B cell (primary cell): Measurements from ENCODE around the gene ACAP3. TPM values are rescaled to one million over a fixed set of nuclear protein-coding genes. Genes with fewer than 3 reads are reported as not detected.

Source experiments
- ATAC-seq: fragments of 200-7000 bp; cut with Tn5 transposase; one replicate; pipeline ENCODE4 v1.10.0; 2021; ENCODE audit warnings: low read depth, mild to moderate bottlenecking, moderate number of reproducible peaks, moderate library complexity
- CTCF ChIA-PET: fragments of 350-600 bp; sonication (Branson Sonifier 250); formaldehyde crosslinking; loops from one replicate; lab custom pipeline; 2021; ENCODE audit warnings: antibody characterized with exemption, inconsistent platforms; lab: Charles Lee
- POLR2A ChIA-PET: fragments of 350-600 bp; sonication (Branson Sonifier 250); formaldehyde crosslinking; loops from one replicate; lab custom pipeline; 2021; ENCODE audit warnings: antibody characterized with exemption; lab: Charles Lee
- DNase-seq: peaks from one replicate; pipeline ENCODE4 v3.0.0; 2013
- H2AFZ ChIP-seq: 2 replicates; pipeline ENCODE4 v1.6.1; 2012; ENCODE audit warnings: mild to moderate bottlenecking, low read depth, low read length; ENCODE audit not compliant: insufficient read depth, poor library complexity, severe bottlenecking
- H3K27ac ChIP-seq, 2 donors: 1 replicate in 1 of 2; 2 replicates in 1 of 2; pipeline ENCODE4 v1.5.1; 2012 to 2013; ENCODE audit warnings: low read length in 2 of 2, mild to moderate bottlenecking in 2 of 2, moderate library complexity in 1 of 2
- H3K27me3 ChIP-seq, 4 experiments: fragments of 200-600 bp in 1 of 4; sonication (generic) in 1 of 4; replicated peaks in 1 of 4; 1 replicate in 2 of 4; 2 replicates in 2 of 4; pipeline versions ENCODE4 v1.6.1 to v1.7.0; 2013 to 2016; ENCODE audit warnings: low read length in 3 of 4, mild to moderate bottlenecking in 2 of 4, mixed read lengths in 1 of 4, moderate library complexity in 1 of 4; ENCODE audit not compliant: insufficient read depth in 4 of 4, control insufficient read depth in 3 of 4; ENCODE audit errors: control extremely low read depth in 1 of 4
- H3K36me3 ChIP-seq, 2 experiments: replicated peaks in 1 of 2; 1 replicate in 1 of 2; 2 replicates in 1 of 2; pipeline versions ENCODE4 v1.6.1 to v1.7.1; 2013; ENCODE audit warnings: low read length in 1 of 2; ENCODE audit not compliant: insufficient read depth in 2 of 2, control insufficient read depth in 1 of 2; ENCODE audit errors: control extremely low read depth in 1 of 2, extremely low read depth in 1 of 2
- H3K4me1 ChIP-seq, 2 donors: fragments of 200-600 bp in 1 of 2; sonication (generic) in 1 of 2; 1 replicate in 1 of 2; 2 replicates in 1 of 2; pipeline versions ENCODE4 v1.5.1 to v1.6.1; 2013 to 2017; ENCODE audit warnings: low read length in 2 of 2; ENCODE audit not compliant: control insufficient read depth in 2 of 2, insufficient read depth in 2 of 2
- H3K4me2 ChIP-seq: replicated peaks from 2 replicates; pipeline ENCODE3; 2012; ENCODE audit warnings: mild to moderate bottlenecking, low read depth, low read length; ENCODE audit not compliant: poor library complexity, severe bottlenecking
- H3K4me3 ChIP-seq, 5 experiments: fragments of 200-600 bp in 1 of 5; sonication (generic) in 1 of 5; 1 replicate in 3 of 5; 2 replicates in 2 of 5; pipeline versions ENCODE4 v1.5.1 to v1.7.0; 2011 to 2016; ENCODE audit warnings: low read length in 4 of 5, mild to moderate bottlenecking in 4 of 5, low read depth in 2 of 5, control low read depth in 1 of 5, moderate library complexity in 1 of 5; ENCODE audit not compliant: insufficient read depth in 1 of 5; ENCODE audit errors: control extremely low read depth in 1 of 5, extremely low read depth in 1 of 5
- H3K79me2 ChIP-seq: fragments of 200-600 bp; sonication (generic); one replicate; pipeline ENCODE4 v1.6.0; 2016; ENCODE audit warnings: low read length; ENCODE audit not compliant: control insufficient read depth, insufficient read depth
- H3K9ac ChIP-seq: fragments of 200-600 bp; sonication (generic); 2 replicates; pipeline ENCODE4 v1.6.1; 2017; ENCODE audit warnings: mild to moderate bottlenecking, low read length, moderate library complexity
- H3K9me3 ChIP-seq, 3 donors: one replicate each; pipeline versions ENCODE4 v1.6.1 to v1.7.1; 2013; ENCODE audit warnings: low read length in 2 of 3; ENCODE audit not compliant: control insufficient read depth in 2 of 3, insufficient read depth in 1 of 3; ENCODE audit errors: control extremely low read depth in 1 of 3
- H4K20me1 ChIP-seq: 2 replicates; pipeline ENCODE4 v1.6.0; 2012; ENCODE audit warnings: mild to moderate bottlenecking, low read length; ENCODE audit not compliant: insufficient read depth, control insufficient read depth, poor library complexity, severe bottlenecking
- H3K27ac Mint-ChIP-seq: one replicate; pipeline ENCODE4 v1.8.0; 2021; ENCODE audit warnings: mixed read lengths
- H3K27me3 Mint-ChIP-seq: one replicate; pipeline ENCODE4 v1.8.0; 2021; ENCODE audit warnings: mixed read lengths
- H3K4me1 Mint-ChIP-seq: one replicate; pipeline ENCODE4 v1.8.0; 2021; ENCODE audit warnings: mixed read lengths
- H3K4me3 Mint-ChIP-seq: one replicate; pipeline ENCODE4 v1.8.0; 2021; ENCODE audit warnings: mixed read lengths
- H3K9me3 Mint-ChIP-seq: one replicate; pipeline ENCODE4 v1.8.0; 2022; ENCODE audit warnings: mixed read lengths; ENCODE audit not compliant: insufficient read depth
- EZH2 ChIP-seq: IDR thresholded peaks from 2 replicates; pipeline ENCODE4 v1.6.1; 2012; ENCODE audit warnings: borderline replicate concordance, low read depth, mild to moderate bottlenecking, moderate library complexity, low read length; ENCODE audit not compliant: insufficient read depth, poor library complexity, severe bottlenecking
- WGBS: methylation state at CpG from one replicate; pipeline ENCODE4 v1.1.5; 2013; ENCODE audit warnings: missing lambda C conversion rate; ENCODE audit not compliant: insufficient coverage; 5-methylcytosine and 5-hydroxymethylcytosine counted together
- intact Hi-C: fragments of 100-400 bp; cut with micrococcal nuclease; formaldehyde crosslinking; loops from one replicate; pipeline ENCODE4 v1.10.0; 2022
- polyA plus RNA-seq: library from polyadenylated mRNA; depleted of rRNA; stranded (reverse); fragments of >200 nt; gene quantifications from 2 replicates; pipeline ENCODE4 v1.2.3, GENCODE V29; 2012
- total RNA-seq, 2 donors: library from RNA; stranded (reverse); fragments of 120-200 nt in 1 of 2; gene quantifications; 1 replicate in 1 of 2; 2 replicates in 1 of 2; pipeline versions ENCODE4 v1.2.3 to v1.2.4, GENCODE V29; 2013 to 2022
- TF ChIP-seq, protein P1 (sequence below): fragments of 200-600 bp; IDR thresholded peaks from one replicate; pipeline ENCODE4 v1.8.0; 2022; ENCODE audit warnings: antibody characterized with exemption, mild to moderate bottlenecking

The ACAP3 gene
- total and polyA plus RNA-seq, 2 donors (not counting 1 experiment from before 2014, with no cell fraction given): 40.7 to 124 TPM

DNA sequence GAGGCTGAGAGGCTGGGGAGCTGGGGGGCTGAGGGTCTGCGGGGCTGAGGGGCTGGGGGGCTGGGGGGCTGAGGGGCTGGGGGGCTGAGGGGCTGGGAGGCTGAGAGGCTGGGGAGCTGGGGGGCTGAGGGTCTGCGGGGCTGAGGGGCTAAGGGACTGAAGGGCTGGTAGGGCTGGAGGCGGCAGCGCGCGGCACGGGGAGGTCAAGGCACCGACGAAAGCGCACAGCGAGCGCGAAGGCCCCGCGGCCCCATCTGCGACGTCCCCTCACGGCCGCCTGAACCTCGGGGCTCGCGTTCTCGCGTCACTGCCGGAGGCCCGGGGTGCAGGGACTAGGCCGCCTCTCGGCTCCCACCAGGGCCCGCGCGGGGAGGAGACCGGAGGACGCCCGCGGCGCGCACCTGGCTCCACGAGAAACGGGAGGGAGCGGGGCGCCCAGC lies 16.4 kb upstream of the ACAP3 start:
- intact Hi-C loops: loop anchor here (1.0 kb wide), 4 partner anchors 16 to 208 kb away; partner anchors contain the start of genes C1orf159, DVL1, PUSL1 and UBE2J2
- no peaks in the 10 kb centered on the region for H3K27me3 Mint-ChIP-seq
- H3K4me3 Mint-ChIP-seq: peak overlapping the region; percentile 90
- under 1% methylated on average over 39 of the region's 41 CpGs for WGBS
- ATAC-seq (peak; percentile 25), DNase-seq (no peak)
- H3K27ac ChIP-seq: peak overlapping the region in 1 of 2 donors; percentile 74
- H3K9ac ChIP-seq: peak overlapping the region; percentile 95
- peaks cover 29% of the 10 kb centered on the region for H3K4me1 Mint-ChIP-seq
- TF ChIP-seq EZH2: no peak
- TF ChIP-seq, protein P1, sequence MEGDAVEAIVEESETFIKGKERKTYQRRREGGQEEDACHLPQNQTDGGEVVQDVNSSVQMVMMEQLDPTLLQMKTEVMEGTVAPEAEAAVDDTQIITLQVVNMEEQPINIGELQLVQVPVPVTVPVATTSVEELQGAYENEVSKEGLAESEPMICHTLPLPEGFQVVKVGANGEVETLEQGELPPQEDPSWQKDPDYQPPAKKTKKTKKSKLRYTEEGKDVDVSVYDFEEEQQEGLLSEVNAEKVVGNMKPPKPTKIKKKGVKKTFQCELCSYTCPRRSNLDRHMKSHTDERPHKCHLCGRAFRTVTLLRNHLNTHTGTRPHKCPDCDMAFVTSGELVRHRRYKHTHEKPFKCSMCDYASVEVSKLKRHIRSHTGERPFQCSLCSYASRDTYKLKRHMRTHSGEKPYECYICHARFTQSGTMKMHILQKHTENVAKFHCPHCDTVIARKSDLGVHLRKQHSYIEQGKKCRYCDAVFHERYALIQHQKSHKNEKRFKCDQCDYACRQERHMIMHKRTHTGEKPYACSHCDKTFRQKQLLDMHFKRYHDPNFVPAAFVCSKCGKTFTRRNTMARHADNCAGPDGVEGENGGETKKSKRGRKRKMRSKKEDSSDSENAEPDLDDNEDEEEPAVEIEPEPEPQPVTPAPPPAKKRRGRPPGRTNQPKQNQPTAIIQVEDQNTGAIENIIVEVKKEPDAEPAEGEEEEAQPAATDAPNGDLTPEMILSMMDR: no peak
- H3K27me3 ChIP-seq: no peaks in the 10 kb centered on the region
- H3K4me1 ChIP-seq: peaks cover 20 to 32% of the 10 kb centered on the region in 2 donors
- H3K27ac Mint-ChIP-seq: no peak overlapping the region
- peak overlapping the region; percentile 31 to 84 (median 74) for H3K4me3 ChIP-seq
- H3K9me3 ChIP-seq: no peaks in the 10 kb centered on the region
- peak overlapping the region; percentile 84 for H2AFZ ChIP-seq
- H3K36me3 ChIP-seq: peaks cover 0 to 17% of the 10 kb centered on the region in 2 experiments
- POLR2A ChIA-PET: no interaction called here
- CTCF ChIA-PET: no interaction called here
- no peaks in the 10 kb centered on the region for H3K9me3 Mint-ChIP-seq
- H4K20me1 ChIP-seq: peaks cover 57% of the 10 kb centered on the region
- H3K4me2 ChIP-seq: peak overlapping the region; percentile 99
- peaks cover 62% of the 10 kb centered on the region for H3K79me2 ChIP-seq

DNA sequence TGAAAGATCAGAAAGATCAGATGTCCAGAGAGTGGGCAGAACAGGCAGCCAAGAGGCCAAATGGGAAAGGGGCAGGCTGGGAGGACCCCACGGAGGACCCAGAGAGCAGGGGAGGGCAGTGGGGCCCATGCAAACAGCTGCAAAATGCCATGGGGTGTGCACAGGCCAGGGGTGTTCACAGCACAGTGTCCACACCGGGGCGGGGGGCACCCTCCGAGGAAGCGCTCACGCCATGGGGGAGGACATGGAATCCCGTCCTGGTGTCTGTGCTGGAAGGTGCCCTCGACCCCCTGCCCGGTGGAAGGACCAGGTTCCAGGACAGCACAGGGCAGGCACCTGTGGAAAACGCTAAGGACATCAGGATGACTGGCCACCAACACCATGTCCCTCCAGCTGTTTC lies 15.2 kb upstream of the ACAP3 start:
- ChIA-PET POLR2A (interaction anchor here (0.6 kb wide), 1 partner anchor 9 kb away, joined by 12 read pairs; no protein-coding TSS in a partner anchor), CTCF (no interaction called here)
- Histone ChIP-seq H3K4me3 (no peak overlapping the region), H3K27ac (no peak overlapping the region), H4K20me1 (peaks cover 62% of the 10 kb centered on the region), H3K79me2 (peaks cover 63% of the 10 kb centered on the region), H2AFZ (no peak overlapping the region), H3K9ac (no peak overlapping the region), H3K4me2 (peak overlapping the region; percentile 33), H3K36me3 (peaks cover 0 to 23% of the 10 kb centered on the region in 2 experiments), H3K9me3 (no peaks in the 10 kb centered on the region), H3K27me3 (no peaks in the 10 kb centered on the region), H3K4me1 (peaks cover 20 to 32% of the 10 kb centered on the region in 2 donors)
- Mint-ChIP-seq H3K27ac (peak overlapping the region; percentile 81), H3K4me1 (peaks cover 29% of the 10 kb centered on the region), H3K27me3 (no peaks in the 10 kb centered on the region), H3K9me3 (no peaks in the 10 kb centered on the region), H3K4me3 (peak overlapping the region; percentile 93)
- no peak for ATAC-seq
- WGBS: 94% methylated on average over 10 of the region's 10 CpGs
- intact Hi-C loops: no loop called here
- no peak for DNase-seq
- TF ChIP-seq EZH2: no peak
- TF ChIP-seq, protein P1: no peak
